ENCODE results near the gene LMF1. TPM values are rescaled to one million over a fixed set of nuclear protein-coding genes. Genes with fewer than 3 reads are reported as not detected.

Gene LMF1
- total RNA-seq, 2 donors from 2014 or later: 47.1 to 49.3 TPM

GRCh38 chr16:877242-878071 lies 93.3 kb downstream of the LMF1 start:
- Histone ChIP-seq H3K36me3 (peaks cover 13% of the 10 kb centered on the region), H3K27ac (no peak overlapping the region), H3K4me3 (no peak overlapping the region), H3K9me3 (no peaks in the 10 kb centered on the region), H3K4me1 (ENCODE audit: control insufficient read depth in 1 of 2, low read depth in 2 of 2) (no peaks in the 10 kb centered on the region), H3K27me3 (replicated peaks; ENCODE audit: insufficient read depth) (no peaks in the 10 kb centered on the region)
- TF ChIP-seq CTCF (IDR thresholded peaks at IDR 0.05): no peak
- ATAC-seq (ENCODE audit: insufficient number of reproducible peaks, low FRiP score, low read depth): no peak
- no peak for DNase-seq (ENCODE audit: low spot score)

- Histone ChIP-seq H3K27me3 (replicated peaks; ENCODE audit: insufficient read depth) (no peaks in the 10 kb centered on the region), H3K4me3 (no peak overlapping the region), H3K4me1 (ENCODE audit: control insufficient read depth in 1 of 2, low read depth in 2 of 2) (no peaks in the 10 kb centered on the region), H3K9me3 (no peaks in the 10 kb centered on the region), H3K36me3 (peaks cover 13% of the 10 kb centered on the region), H3K27ac (no peak overlapping the region)
- no peak for TF ChIP-seq CTCF (IDR thresholded peaks at IDR 0.05)
- ATAC-seq (ENCODE audit: insufficient number of reproducible peaks, low FRiP score, low read depth) (no peak), DNase-seq (ENCODE audit: low spot score) (no peak)
Observed at GRCh38 chr16:876523-877241, 94.1 kb downstream of the LMF1 start.

GRCh38 chr16:876041-876335 lies 94.8 kb downstream of the LMF1 start:
- Histone ChIP-seq H3K27ac (no peak overlapping the region), H3K36me3 (peaks cover 13% of the 10 kb centered on the region), H3K4me3 (no peak overlapping the region), H3K9me3 (no peaks in the 10 kb centered on the region), H3K4me1 (ENCODE audit: control insufficient read depth in 1 of 2, low read depth in 2 of 2) (no peaks in the 10 kb centered on the region), H3K27me3 (replicated peaks; ENCODE audit: insufficient read depth) (no peaks in the 10 kb centered on the region)
- ATAC-seq (ENCODE audit: insufficient number of reproducible peaks, low FRiP score, low read depth) (no peak), DNase-seq (ENCODE audit: low spot score) (no peak)
- no peak for TF ChIP-seq CTCF (IDR thresholded peaks at IDR 0.05)

GRCh38 chr16:875182-876040 lies 95.4 kb downstream of the LMF1 start:
- ATAC-seq (ENCODE audit: insufficient number of reproducible peaks, low FRiP score, low read depth) (no peak), DNase-seq (ENCODE audit: low spot score) (no peak)
- no peaks in the 10 kb centered on the region for H3K4me1 ChIP-seq (ENCODE audit: control insufficient read depth in 1 of 2, low read depth in 2 of 2)
- H3K4me3 ChIP-seq: no peak overlapping the region
- no peak for TF ChIP-seq CTCF (IDR thresholded peaks at IDR 0.05)
- no peak overlapping the region for H3K27ac ChIP-seq
- H3K9me3 ChIP-seq: no peaks in the 10 kb centered on the region
- H3K36me3 ChIP-seq: peaks cover 13% of the 10 kb centered on the region
- H3K27me3 ChIP-seq (replicated peaks; ENCODE audit: insufficient read depth): no peaks in the 10 kb centered on the region
